ENCODE measurements around the gene CINP. TPM values are rescaled to one million over a fixed set of nuclear protein-coding genes. Genes with fewer than 3 reads are reported as not detected.

CINP gene
- total RNA-seq = 54.9 and 60.9 TPM in 2 replicates

DNA sequence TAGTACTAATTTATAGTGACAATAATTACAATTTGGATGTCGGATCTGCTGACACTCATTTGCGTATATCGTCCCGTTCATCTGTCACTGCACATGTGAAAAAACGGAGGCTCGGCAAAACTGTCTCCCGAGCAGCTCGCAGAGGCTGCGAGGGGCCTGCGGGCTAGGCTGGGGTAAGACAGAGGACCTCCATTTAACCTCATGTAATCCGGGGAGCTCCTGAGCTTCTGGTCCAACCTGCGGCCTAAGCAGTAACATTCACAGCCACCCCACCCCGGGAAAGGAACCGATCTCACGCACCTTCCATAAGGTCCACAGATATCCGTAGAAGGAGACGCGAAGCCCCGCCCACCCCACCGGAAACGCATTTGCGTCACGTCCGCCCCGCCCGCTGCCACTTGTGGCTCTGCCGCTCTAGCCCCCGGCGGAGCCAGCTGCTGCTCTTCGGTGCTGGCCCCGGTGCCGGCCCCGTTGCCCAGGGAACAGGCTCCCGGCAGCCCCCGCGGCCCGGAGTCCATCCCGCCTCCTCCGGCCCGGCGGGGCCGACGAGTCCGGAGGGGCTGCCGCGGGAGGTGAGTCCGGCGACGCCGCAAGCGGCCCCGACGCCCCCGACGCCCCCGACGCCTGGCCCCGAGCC lies at the start of gene CINP, which contains the start of gene TECPR2:
TSS of gene CINP (minus strand) at position 346 of the 637 bp plus-strand sequence. CDS start at position 307, 39 bp downstream.
TSS of gene TECPR2 (plus strand) at position 397 of the 637 bp plus-strand sequence. CDS start 13,781 bp downstream, outside the sequence.

DNA sequence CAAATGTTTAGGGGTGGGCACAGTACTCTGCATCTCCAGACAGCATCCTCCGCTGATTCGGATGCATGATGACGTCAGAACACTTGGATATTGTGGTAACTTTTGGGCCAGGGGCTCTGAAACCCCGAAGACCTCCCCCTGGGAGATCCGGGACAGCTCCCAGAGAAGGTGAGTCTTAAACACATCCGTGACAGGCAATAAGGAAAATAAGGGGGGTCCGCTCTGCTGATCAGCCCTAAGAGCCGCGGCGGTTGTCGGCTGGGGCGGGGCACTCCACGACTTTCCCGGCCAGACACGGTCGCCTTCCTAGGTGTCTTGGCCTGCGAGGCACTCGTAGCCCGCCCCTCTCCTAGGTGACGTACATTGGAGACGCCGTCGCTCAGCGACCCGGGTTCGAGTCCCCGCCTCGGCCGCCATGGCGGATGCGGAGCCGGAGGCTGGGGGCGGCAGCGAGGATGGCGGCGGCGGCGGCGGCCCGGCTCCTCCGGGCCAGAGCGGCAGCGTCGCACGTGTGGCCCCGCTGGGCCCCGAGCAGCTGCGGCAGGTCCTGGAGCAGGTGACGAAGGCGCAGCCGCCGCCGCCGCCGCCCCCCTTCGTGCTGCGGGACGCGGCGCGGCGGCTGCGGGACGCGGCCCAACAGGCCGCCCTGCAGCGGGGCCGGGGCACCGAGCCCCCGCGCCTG lies 43.2 kb downstream of the CINP start, which contains the start of gene ZNF839:
TSS of gene ZNF839 (plus strand) at position 396 of the 682 bp plus-strand sequence. CDS start at position 416, 20 bp downstream.

DNA sequence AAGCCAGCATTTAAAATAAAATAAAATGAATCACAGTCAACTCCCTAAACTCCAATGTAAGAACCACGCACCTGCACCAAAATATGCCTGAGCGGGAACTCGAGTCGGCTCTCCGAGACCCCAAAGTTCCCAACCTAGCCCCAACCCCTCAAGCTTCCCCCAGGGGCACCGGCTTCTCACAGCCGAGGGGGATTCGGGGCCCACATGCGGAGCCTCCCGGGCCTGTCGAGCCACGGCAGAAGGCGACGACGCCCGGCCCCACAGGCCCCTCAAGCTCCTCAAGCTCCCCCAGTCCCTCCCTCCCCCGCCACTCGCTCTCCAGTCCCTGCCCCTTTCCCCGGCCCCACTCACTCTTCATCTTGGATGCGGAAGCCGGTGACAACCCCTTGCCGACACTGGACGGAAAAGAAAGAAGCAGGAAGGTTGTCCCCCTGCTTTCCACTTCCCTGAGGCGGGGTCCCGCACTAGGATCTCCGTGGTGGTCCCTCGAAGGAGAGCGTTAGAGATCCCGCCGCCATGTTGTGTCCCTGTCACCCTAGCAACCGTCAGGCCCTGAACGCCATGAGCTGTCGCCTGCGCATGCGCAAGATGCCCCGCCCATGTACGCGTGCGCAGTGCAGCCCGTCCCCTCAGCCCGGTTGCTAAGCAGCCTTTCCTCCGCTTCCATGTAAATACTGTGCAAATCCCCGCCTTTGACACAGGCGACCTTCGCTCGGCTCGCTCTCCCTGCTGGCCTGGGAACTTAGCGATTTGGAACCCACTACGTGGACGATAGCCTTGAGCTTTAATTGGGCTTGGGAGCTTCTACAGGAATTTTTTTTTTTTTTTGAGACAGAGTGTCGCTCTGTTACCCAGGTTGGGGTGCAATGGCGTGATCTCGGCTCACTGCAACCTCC lies 57.8 kb downstream of the CINP start, which contains the start of gene MOK:
TSS of gene MOK (minus strand) at position 554 of the 896 bp plus-strand sequence. CDS start at position 358, 196 bp downstream.

Other genes starting within 250 kb of the CINP start
- gene WDR20, start 223.0 kb downstream of the CINP start, total RNA-seq = 17.5 and 18.2 TPM in 2 replicates
- 7.0 and 8.1 TPM in 2 replicates for gene MOK, start 57.7 kb downstream of the CINP start, total RNA-seq
- 9.3 and 9.4 TPM in 2 replicates for gene ZNF839, start 43.1 kb downstream of the CINP start, total RNA-seq
- 13.8 and 24.4 TPM in 2 replicates for gene TECPR2, start 51 bp upstream of the CINP start, total RNA-seq
- gene ANKRD9, start 146.9 kb upstream of the CINP start, total RNA-seq = 9.1 and 16.6 TPM in 2 replicates
- gene RCOR1, start 229.8 kb upstream of the CINP start, total RNA-seq = 27.5 and 31.2 TPM in 2 replicates